AG09309 (cell line): ENCODE results near the gene RELB.

Source experiments
- DNase-seq: peaks from one replicate; pipeline ENCODE4 v3.0.0-alpha.2; 2010; ENCODE audit warnings: low read depth
- H3K4me3 ChIP-seq: 2 replicates; pipeline ENCODE4 v1.5.1; 2011; ENCODE audit warnings: mild to moderate bottlenecking, low read depth, low read length, moderate library complexity; ENCODE audit not compliant: control insufficient read depth
- TF ChIP-seq, protein P1 (sequence below): IDR thresholded peaks from 2 replicates; pipeline ENCODE4 v1.5.1; 2011; ENCODE audit warnings: mild to moderate bottlenecking, low read depth, low read length, inconsistent platforms; ENCODE audit not compliant: insufficient read depth, control insufficient read depth; ENCODE audit errors: missing control alignments

The RELB gene

DNA sequence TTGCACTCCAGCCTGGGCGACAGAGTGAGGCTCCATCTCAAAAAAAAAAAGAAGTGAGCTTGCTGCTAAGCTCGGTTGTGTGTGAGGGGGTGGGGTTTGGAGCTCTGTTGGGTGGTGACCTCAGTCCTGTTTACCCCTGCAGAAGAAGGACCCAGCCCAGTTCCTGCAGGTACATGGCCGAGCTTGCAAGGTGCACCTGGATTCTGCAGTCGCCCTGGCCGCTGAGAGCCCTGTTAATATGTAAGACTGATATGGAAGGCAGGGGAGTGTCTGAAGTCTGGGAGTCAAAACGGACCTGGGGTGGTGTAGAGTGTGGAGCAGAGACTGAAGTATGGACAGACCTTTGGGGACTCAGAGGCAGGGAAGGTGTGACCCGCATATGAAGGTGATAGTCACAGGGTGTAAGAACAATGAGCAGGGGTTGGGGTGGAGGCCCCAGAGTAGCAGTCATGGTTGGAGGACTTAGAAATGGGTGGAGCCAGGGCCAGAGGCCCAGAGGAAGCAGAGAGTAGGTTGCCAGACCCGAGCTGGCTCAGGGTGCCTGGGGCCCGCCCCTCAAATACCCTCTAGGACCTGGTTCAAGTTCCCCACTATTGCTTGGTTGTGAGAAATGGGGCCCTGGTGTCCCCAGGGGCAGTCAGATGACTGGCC, 50.8 kb downstream of the RELB start:
- TF ChIP-seq, protein P1, sequence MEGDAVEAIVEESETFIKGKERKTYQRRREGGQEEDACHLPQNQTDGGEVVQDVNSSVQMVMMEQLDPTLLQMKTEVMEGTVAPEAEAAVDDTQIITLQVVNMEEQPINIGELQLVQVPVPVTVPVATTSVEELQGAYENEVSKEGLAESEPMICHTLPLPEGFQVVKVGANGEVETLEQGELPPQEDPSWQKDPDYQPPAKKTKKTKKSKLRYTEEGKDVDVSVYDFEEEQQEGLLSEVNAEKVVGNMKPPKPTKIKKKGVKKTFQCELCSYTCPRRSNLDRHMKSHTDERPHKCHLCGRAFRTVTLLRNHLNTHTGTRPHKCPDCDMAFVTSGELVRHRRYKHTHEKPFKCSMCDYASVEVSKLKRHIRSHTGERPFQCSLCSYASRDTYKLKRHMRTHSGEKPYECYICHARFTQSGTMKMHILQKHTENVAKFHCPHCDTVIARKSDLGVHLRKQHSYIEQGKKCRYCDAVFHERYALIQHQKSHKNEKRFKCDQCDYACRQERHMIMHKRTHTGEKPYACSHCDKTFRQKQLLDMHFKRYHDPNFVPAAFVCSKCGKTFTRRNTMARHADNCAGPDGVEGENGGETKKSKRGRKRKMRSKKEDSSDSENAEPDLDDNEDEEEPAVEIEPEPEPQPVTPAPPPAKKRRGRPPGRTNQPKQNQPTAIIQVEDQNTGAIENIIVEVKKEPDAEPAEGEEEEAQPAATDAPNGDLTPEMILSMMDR: no peak
- DNase-seq: no peak
- H3K4me3 ChIP-seq: no peak overlapping the region

DNA sequence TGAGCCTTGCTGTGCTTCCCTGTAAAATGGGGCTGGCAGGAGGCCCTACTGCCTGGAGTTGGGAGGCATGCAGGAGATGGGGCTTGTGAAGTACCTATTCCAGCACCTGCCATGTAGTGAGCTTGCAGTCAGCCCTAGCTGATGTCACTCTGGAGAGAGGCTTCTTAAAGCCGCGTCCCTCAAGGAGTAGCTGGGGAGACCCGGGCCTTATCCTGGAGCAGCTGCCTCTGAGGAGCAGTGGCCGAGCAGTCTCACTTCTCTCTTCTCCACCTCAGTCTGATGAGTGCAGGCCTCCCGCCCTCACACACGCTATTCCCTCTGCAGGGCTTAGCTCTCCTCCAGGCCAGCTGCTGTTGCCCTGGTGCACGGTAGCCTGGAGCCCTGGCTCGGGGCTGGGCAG, 55.6 kb downstream of the RELB start:
- no peak for DNase-seq
- TF ChIP-seq, protein P1: no peak
- H3K4me3 ChIP-seq: no peak overlapping the region

DNA sequence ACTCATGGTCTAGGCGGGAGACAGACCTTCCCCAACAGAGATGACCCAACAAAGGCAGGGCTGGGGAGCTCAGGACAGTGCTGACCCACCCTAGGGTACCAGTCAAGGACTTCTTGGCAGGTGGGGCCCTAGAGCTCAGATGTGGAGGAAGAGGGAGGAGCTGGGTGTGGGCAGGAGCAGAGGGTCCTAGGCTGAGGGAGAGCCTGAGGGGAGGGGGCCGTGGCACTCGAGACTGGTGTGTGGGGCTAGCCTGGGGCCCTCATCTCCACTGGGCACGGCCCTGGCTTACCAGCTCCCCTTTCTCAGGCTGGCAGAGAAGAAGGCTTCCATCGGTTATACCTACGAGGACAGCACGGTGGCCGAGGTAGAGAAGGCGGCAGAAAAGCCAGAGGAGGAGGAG, 56.2 kb downstream of the RELB start:
- DNase-seq: no peak
- TF ChIP-seq, protein P1: no peak
- H3K4me3 ChIP-seq: no peak overlapping the region

GRCh38 chr19:45058622-45059159, 57.4 kb downstream of the RELB start:
- no peak overlapping the region for H3K4me3 ChIP-seq
- TF ChIP-seq, protein P1: no peak
- DNase-seq: no peak

- DNase-seq: no peak
- TF ChIP-seq, protein P1: peak; percentile 92
- H3K4me3 ChIP-seq: no peak overlapping the region
These were observed 58.1 kb downstream of the RELB start for GRCh38 chr19:45059258-45059965.

DNA sequence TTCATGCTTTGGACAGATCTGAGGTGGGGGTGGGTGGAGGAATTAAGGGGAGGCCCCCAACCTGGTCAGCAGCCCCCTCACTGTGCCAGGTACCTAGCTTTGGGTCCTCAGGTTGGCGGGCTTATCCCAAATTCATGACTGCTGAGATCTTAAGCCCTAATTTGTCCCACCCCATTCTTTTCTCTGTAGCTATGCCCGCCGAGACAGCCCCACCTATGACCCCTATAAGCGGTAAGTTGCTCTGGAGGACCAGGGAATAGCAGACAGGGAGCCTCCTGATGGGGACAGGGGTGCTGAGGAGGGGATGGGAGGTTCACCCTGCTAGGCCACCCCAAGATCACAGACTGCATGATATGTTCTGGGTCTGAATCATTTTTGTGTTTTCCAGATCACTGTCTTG, 60.7 kb downstream of the RELB start:
- TF ChIP-seq, protein P1: no peak
- DNase-seq: no peak
- H3K4me3 ChIP-seq: no peak overlapping the region
